Left lobe of liver (tissue), 2 donors: ENCODE results near the gene GLDN. TPM values are rescaled to one million over a fixed set of nuclear protein-coding genes. Genes with fewer than 3 reads are reported as not detected.
A peak's percentile ranks its signal among the peaks of the same experiment; 100 is the strongest.
"Not testable (repeated sequence)": the region's sequence is repeated elsewhere in the genome, so short reads cannot be mapped to it uniquely, and the experiment has no call there.

Experiments
- ATAC-seq: fragments of 200-7000 bp; cut with Tn5 transposase; one replicate; pipeline ENCODE4 v1.9.1; 2020; ENCODE audit warnings: mild to moderate bottlenecking, moderate library complexity
- DNase-seq: peaks from one replicate; pipeline ENCODE4 v3.0.0-alpha.2; 2020; ENCODE audit warnings: low spot score
- total RNA-seq: library from RNA; stranded (reverse); gene quantifications from one replicate; pipeline ENCODE4 v1.2.1, GENCODE V29; 2021
- donor health status: DM: no; HTN: no; CAD: no; lungs with moderate emphysema.
- donor health status: DM: no; HTN: yes; CAD: no.

Gene GLDN
- total RNA-seq, 1 donor from 2014 or later = 0.60 TPM

DNA sequence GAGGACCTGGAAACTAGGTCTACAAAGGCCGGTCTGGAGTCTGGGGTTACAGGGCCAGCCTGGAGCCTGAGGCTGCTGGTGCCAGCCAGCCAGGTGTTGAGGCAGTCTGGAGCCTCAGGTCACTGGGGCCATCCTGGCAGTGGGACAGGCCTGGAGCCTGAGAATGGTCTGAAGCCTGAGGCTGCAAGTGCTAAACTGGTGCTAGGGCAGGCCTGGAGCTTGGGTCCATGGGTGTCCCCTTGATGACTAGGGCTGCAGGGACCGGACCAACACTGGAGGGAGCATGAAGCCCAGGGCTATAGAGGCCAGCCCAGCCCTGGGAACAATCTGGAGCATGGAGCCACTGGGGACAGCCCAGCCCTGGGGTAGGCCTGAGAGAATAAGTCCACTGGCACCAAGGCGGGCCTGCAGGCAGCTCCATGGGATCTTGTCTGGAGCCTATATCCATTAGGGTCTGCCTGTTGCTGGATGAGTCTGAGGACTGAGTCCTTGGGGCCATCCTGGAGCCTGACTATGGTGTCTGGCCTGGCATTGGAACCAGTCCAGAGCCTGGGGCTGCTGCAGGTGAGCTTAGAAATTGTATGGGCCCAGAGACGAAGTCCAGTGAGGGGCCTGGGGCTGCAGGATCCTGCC, 101.9 kb downstream of the GLDN start:
- no peak for DNase-seq
- ATAC-seq = peak; percentile 26

DNA sequence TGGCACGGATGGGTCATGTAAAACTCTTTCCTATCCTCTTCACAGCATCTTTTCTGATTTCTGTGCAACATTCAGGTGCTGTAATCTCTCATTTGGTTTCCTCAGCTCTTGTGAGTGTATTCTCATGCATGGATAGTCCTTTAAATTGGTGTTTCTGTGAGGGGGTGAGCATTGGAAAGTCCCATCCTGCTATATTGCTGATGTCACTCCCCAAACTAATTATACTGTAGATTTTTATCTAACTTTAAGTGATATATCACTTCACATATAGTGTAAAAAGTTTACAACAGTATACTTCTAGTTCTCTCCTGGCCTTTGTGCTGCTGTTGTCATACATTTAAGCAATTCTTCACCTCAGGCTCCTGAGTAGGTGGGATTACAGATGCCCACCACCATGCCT, 102.7 kb downstream of the GLDN start:
- no peak for ATAC-seq
- DNase-seq = no peak

DNA sequence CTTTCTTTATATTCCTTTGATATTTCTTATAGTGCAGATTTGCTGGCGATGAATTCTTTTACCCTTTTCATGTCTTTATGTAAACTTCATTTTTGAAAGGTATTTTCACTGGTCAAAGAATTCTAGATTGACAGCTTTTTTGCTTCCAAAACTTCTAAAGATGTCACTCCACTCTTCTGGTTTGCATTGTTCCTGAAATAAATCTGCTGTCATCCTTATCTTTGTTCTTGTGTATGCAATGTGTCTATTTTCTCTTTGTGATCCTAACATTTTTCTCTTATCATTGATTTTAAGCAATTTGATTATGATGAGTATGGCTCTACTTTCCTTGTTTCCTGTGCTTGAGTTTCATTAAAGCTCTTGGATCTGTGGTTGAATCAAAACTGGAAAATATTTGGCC, 103.4 kb downstream of the GLDN start:
- ATAC-seq (no peak), DNase-seq (no peak)

DNA sequence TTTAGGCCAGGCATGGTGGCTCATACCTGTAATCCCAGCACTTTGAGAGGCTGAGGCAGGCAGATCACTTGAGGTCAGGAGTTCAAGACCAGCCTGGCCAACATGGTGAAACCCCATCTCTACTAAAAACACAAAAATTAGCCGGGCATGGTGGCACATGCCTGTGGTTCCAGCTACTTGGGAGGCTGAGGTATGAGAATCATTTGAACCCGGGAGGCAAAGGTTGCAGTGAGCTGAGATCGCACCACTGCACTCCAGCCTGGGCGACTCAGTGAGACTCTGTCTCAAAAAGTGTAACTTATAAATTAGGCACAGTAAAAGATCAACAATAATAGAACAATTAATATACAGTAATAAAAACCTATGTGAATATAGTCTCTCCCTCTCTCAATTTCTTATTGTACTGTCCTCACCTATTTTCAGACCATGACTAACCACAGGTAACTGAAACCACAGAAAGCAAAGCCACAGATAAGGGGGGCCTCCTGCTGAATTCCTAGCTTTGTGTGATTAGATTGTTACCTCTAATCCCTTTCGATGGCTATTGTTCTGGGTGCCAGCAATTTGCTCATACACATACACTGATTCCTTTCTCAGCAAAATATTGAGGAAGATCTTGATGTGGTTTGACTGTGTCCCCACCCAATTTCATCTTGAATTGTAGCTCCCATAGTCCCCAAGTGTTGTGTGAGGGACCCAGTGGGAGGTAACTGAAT, 104.7 kb downstream of the GLDN start:
- DNase-seq, ATAC-seq: not testable (repeated sequence)

DNA sequence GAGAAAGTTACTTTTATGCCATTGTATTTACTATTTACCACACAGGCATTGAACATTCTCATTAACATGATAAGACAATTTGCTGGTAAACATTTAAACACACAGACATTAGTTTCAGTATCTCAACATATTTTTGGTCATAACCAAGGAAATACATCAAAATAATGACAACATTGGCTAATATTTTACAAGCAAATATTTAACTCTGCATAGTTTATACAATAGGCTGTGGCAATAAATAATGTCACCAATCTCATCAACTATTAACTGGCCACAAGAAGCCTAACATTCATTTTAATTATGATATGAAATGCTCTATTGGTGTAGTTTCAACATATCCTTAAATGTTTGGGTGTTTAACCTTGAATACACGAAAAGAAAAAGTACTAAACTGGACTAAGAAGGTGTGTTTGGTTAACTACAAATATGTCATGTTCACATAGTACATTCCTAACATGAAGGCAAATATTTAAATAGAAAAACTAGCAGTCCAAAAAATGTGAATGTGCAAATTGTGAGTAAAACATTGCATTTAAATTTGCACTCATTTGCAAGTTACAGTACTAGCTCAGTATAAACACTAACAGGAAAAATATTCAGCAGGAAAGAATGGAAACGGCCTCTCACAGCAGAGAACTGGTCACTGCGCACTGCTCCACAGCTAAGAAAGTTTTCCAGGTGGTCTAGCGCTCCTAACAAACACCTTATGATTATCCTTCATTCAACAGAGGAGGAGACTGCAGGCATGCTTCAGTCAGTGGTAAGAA, 106.6 kb downstream of the GLDN start:
- no peak for DNase-seq
- ATAC-seq = no peak

DNA sequence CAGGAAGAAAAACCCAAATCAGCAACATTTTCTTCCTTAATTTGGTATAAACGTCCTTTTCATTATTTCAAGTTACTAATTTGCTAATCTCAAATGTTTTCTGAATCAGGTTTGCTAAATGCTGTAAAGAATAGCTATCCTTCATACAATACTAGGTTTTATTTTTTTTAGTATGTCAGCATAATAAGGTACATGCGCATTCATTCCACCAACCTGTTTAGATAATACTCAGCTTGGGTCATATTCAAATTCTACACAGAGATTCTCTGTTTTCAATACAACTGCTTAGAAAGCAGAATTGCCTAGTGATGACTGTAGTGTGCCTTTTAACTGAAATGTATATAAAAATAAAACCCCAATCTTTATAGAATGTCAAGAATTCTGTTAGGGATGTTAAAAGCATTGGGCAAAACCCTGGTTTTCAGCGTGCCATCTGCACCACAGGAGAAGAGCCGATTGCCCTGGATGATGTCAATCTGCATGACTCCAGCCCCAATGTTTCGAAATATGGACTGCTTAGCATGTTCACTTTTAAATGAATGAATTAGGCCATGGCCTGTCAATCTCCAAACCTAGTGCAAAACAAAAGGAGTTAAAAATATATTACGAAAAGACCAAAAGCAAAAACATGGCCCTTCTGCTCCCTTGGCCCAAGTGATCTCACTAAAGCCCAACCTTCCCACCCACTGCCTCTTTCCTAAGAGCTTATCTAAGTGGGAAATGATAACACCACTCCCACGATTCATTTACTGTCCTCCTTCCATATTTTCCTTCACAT, 107.4 kb downstream of the GLDN start:
- ATAC-seq (no peak), DNase-seq (no peak)

DNA sequence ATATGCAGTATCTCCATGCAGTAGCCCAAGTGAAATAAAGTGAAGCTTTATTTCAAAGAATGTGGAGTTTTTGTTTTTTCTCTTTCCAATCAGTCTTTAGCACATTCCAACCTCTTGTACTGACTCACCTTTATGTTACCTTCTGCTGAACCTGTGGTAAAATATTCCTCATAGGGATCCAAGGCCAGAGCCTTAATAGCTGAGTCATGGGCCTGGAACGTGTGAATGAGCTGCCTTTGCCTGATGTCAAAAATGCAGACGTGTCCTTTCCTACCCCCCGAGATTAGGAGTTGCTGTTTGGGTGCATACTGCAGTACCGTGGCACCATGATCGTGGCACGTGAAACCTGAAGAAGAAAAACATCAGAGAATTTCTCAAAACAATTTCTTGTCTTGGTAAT, 108.5 kb downstream of the GLDN start:
- no peak for ATAC-seq
- DNase-seq = no peak

Other genes starting within 250 kb of the GLDN start
- gene TNFAIP8L3, start 246.7 kb upstream of the GLDN start, total RNA-seq = 1.1 TPM
- gene CYP19A1, start 3.1 kb upstream of the GLDN start, total RNA-seq = not detected